Measurements from ENCODE around the gene PPP4R3B. TPM values are rescaled to one million over a fixed set of nuclear protein-coding genes. Genes with fewer than 3 reads are reported as not detected.

Gene PPP4R3B
- total RNA-seq, 1 experiment from 2014 or later, result 97.2 TPM

DNA sequence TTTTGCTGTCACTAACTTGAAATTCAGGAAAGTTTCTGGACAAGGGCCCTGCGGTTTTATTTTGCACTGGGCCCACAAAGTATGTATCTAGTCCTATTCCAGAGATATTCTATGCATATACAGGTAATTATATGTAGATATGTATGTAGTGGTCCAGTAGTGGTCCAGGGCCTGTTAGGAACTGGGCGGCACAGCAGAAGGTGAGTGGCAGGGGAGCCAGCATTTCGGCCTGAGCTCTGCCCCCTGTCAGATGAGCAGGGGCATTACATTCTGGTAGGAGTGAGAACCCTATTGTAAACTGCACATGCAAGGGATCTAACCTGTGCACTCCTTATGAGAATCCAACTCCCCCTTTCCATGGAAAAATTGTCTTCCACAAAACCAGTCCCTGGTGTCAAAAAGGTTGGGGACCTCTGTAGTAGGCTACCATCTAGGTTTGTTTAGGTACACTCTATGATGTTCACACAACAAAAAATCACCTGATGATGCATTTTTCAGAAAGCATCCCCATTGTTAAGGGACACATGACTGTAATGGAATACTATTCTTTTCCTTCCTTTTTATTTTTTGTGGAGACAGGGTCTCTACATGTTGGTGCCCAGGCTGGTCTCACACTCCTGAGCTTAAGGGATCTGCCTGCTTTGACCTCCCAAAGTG lies 2.8 kb upstream of the PPP4R3B start:
- H3K36me3 Mint-ChIP-seq (ENCODE audit: insufficient read depth, unreplicated experiment), result peaks cover 6% of the 10 kb centered on the region
- H3K27me3 Mint-ChIP-seq (ENCODE audit: insufficient read depth, unreplicated experiment), result no peaks in the 10 kb centered on the region
- no peaks in the 10 kb centered on the region for H3K9me3 Mint-ChIP-seq (ENCODE audit: unreplicated experiment)
- peak; percentile 51 for DNase-seq (ENCODE audit: unreplicated experiment)
- POLR2A ChIA-PET, result interaction anchor here (0.7 kb wide), 1 partner anchor 25 kb away, joined by 3 read pairs; no protein-coding TSS in a partner anchor
- no TSS peak for BruUV-seq (replicated peaks)
- intact Hi-C loops (cut with micrococcal nuclease), result no loop called here
- peaks cover 5% of the 10 kb centered on the region for H3K4me1 Mint-ChIP-seq (ENCODE audit: insufficient read depth, unreplicated experiment)
- no peak overlapping the region for H3K4me3 Mint-ChIP-seq (ENCODE audit: unreplicated experiment)
- TF ChIP-seq, protein P1, sequence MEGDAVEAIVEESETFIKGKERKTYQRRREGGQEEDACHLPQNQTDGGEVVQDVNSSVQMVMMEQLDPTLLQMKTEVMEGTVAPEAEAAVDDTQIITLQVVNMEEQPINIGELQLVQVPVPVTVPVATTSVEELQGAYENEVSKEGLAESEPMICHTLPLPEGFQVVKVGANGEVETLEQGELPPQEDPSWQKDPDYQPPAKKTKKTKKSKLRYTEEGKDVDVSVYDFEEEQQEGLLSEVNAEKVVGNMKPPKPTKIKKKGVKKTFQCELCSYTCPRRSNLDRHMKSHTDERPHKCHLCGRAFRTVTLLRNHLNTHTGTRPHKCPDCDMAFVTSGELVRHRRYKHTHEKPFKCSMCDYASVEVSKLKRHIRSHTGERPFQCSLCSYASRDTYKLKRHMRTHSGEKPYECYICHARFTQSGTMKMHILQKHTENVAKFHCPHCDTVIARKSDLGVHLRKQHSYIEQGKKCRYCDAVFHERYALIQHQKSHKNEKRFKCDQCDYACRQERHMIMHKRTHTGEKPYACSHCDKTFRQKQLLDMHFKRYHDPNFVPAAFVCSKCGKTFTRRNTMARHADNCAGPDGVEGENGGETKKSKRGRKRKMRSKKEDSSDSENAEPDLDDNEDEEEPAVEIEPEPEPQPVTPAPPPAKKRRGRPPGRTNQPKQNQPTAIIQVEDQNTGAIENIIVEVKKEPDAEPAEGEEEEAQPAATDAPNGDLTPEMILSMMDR (IDR thresholded peaks at IDR 0.05; ENCODE audit: unreplicated experiment), result peak; percentile 44
- CTCF ChIA-PET, result interaction anchor here (0.6 to 0.9 kb wide), 2 partner anchors 42 to 331 kb away, joined by 3 to 5 read pairs; no protein-coding TSS in a partner anchor
- H3K27ac Mint-ChIP-seq (ENCODE audit: low read depth, unreplicated experiment), result no peak overlapping the region

DNA sequence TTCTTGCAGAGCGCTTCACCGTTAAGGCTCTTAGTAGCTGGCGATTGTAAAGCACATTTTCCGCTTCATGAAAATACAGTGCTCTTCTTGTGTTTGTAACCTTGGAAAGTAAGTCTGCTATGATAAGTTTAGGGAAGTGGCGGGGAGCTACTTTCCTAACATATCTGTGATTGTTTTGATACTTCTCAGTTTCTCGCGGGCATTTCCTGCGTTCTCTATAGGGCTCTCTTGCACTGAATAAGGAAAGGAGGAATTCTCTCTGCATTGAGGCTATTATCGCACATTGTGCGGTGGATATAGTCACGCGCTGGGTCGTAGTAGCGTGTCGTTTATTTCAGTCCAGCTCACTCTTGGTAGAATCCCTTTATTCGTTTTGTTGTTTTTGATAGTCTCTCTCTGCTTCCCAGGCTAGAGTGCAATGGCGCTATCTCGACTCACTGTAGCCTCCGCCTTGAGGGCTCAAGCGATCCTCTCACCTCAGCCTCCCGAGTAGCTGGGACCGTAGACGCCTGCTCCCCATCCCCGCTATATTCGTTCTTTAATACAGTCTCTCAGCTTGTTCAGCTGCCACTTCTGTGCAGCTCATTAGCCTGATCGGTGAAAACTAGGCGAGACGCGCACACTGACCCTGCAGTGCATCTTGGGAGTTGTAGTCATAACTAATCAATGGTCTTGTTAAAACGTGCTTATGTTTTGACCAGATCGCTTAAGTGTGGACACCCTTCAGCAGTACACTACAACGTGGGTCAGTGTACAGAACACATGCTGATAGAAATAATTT lies 1.0 kb upstream of the PPP4R3B start:
- Mint-ChIP-seq H3K27me3 (ENCODE audit: insufficient read depth, unreplicated experiment) (no peaks in the 10 kb centered on the region), H3K4me1 (ENCODE audit: insufficient read depth, unreplicated experiment) (peaks cover 12% of the 10 kb centered on the region), H3K4me3 (ENCODE audit: unreplicated experiment) (no peak overlapping the region), H3K27ac (ENCODE audit: low read depth, unreplicated experiment) (no peak overlapping the region), H3K36me3 (ENCODE audit: insufficient read depth, unreplicated experiment) (peaks cover 21% of the 10 kb centered on the region), H3K9me3 (ENCODE audit: unreplicated experiment) (no peaks in the 10 kb centered on the region)
- intact Hi-C loops (cut with micrococcal nuclease), result no loop called here
- ChIA-PET POLR2A (interaction anchor here (0.5 to 3.0 kb wide), 43 partner anchors 8 to 1665 kb away, joined by 3 to 37 read pairs (median 3); partner anchors contain the start of genes CCDC88A, CFAP36, CLHC1 and PNPT1), CTCF (interaction anchor here (0.6 to 1.0 kb wide), 8 partner anchors 10 to 153 kb away, joined by 3 to 5 read pairs (median 4); no protein-coding TSS in a partner anchor)
- peak; percentile 72 for DNase-seq (ENCODE audit: unreplicated experiment)
- TF ChIP-seq, protein P1 (IDR thresholded peaks at IDR 0.05; ENCODE audit: unreplicated experiment), result no peak
- no TSS peak for BruUV-seq (replicated peaks)

DNA sequence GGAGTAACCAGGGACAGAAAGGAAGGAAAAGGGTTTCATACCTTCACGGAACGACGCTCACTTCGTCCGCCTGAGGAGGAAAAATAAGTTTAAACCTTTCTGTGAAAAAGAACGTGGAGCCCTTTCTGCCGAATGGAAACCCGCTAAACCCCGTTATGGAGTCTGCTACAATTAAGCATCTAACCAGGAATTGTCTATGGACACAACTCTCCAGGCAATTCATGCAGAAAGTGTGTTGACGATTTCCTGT lies 528 bp upstream of the PPP4R3B start:
- TSS peak; percentile 65 for BruUV-seq (replicated peaks)
- CTCF ChIA-PET, result interaction anchor here (0.6 to 1.0 kb wide), 7 partner anchors 11 to 154 kb away, joined by 3 to 5 read pairs (median 3); no protein-coding TSS in a partner anchor

More for the DNA sequence above, 528 bp upstream of the PPP4R3B start:
- intact Hi-C loops (cut with micrococcal nuclease), result no loop called here
- Mint-ChIP-seq H3K36me3 (ENCODE audit: insufficient read depth, unreplicated experiment) (peaks cover 26% of the 10 kb centered on the region), H3K27me3 (ENCODE audit: insufficient read depth, unreplicated experiment) (no peaks in the 10 kb centered on the region), H3K4me1 (ENCODE audit: insufficient read depth, unreplicated experiment) (peaks cover 12% of the 10 kb centered on the region), H3K4me3 (ENCODE audit: unreplicated experiment) (no peak overlapping the region), H3K27ac (ENCODE audit: low read depth, unreplicated experiment) (no peak overlapping the region), H3K9me3 (ENCODE audit: unreplicated experiment) (no peaks in the 10 kb centered on the region)
- POLR2A ChIA-PET, result interaction anchor here (0.6 to 3.0 kb wide), 42 partner anchors 9 to 1838 kb away, joined by 3 to 37 read pairs (median 4); partner anchors contain the start of genes CCDC88A, CFAP36, CLHC1 and PNPT1
- TF ChIP-seq, protein P1 (IDR thresholded peaks at IDR 0.05; ENCODE audit: unreplicated experiment), result no peak
- DNase-seq (ENCODE audit: unreplicated experiment), result no peak

All from MCF 10A (cell line).